ENCODE results near the gene KCNK6.
"Not testable (repeated sequence)": the region's sequence is repeated elsewhere in the genome, so short reads cannot be mapped to it uniquely, and the experiment has no call there.

The KCNK6 gene

DNA sequence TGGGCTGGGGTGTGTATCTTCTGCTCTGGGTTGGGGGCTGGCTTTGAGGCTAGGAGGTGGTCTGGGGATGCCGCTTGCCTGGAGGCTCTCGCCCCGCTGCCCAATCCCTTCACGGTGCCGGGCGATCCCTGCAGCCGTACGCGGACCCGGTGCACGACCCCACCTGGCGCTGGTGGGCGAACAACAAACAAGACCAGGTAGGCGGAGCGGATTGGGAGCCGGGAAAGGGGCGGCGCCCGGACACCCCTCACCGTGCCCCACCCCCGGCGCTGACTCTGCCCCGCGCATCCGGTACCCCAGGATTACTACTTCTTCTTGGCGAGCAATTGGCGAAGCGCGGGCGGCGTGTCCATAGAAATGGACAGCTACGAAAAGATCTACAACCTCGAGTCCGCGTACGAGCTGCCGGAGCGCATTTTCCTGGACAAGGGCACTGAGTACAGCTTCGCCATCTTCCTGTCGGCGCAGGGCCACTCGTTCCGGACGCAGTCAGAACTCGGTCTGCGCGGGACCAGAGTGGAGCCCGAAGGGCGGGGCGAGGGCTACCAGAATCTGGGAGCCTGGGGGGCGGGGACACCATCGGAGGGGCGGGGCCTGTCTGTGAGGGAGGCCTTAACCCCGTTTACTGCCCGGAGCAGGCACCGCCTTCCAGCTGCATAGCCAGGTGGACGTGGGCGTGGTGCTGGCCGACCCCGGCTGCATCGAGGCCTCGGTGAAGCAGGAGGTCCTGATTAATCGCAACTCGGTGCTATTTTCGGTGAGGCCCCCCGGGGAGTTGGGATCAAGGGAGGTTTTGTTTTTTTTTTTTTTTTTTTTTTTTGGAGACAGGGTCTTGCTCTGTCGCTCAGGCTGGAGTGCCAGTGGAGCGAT lies 42.7 kb downstream of the KCNK6 start:
- DNase-seq = peak; percentile 52

DNA sequence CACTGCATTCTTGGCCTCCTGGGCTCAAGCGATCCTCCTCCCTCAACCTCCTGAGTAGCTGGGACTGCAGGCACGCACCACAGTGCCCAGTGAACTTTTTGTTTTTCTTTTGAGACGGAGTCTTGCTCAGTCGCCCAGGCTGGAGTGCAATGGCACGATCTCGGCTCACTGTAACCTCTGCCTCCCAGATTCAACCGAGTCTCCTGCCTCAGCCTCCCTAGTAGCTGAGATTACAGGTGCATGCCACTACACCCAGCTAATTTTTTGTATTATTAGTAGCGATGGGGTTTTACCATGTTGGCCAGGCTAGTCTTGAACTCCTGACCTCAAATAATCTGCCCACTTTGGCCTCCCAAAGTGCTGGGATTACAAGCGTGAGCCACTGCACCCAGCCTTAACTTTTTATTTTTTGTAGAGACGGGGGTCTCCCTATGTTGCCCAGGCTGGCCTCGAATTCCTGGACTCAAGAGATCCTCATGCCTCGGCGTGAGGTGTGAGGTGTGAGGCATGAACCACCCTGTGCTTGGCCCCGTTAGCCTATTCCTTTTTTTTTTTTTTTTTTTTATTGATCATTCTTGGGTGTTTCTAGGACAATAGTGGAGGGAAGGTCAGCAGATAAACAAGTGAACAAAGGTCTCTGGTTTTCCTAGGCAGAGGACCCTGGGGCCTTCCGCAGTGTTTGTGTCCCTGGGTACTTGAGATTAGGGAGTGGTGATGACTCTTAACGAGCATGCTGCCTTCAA lies 43.5 kb downstream of the KCNK6 start:
- not testable (repeated sequence) for DNase-seq

- no peak for DNase-seq
These were observed 47.4 kb downstream of the KCNK6 start for GRCh38 chr19:38367041-38367440.

- DNase-seq = no peak
These were observed 49.9 kb downstream of the KCNK6 start for GRCh38 chr19:38369584-38369983.

DNA sequence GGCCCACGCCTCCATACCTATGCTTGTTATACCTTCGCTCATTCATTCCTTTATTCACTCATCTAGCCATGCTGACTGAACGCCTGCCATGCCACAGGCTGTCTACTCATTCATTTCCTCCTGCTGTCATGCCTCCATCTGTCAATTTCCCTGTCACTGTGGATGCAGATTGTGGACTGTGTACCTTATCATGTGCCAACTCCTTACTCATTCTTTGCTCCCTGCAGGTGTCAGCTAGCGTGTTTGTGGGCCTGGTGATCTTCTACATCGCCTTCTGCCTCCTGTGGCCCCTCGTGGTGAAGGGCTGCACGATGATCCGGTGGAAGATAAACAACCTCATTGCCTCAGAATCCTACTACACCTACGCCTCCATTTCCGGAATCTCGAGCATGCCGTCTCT lies 50.7 kb downstream of the KCNK6 start:
- peak; percentile 78 for DNase-seq

- no peak for DNase-seq
These were observed 51.4 kb downstream of the KCNK6 start for GRCh38 chr19:38371081-38371480.

- no peak for DNase-seq
These were observed 54.3 kb downstream of the KCNK6 start for GRCh38 chr19:38373907-38374331.

GRCh38 chr19:38374332-38375097 lies 54.9 kb downstream of the KCNK6 start, which contains the start of gene PSMD8:
TSS of gene PSMD8 (plus strand) at chr19:38374571. CDS start at chr19:38374602, 31 bp downstream.
- peak; percentile 99 for DNase-seq

GRCh38 chr19:38375098-38375493 lies 55.5 kb downstream of the KCNK6 start:
- no peak for DNase-seq

- DNase-seq = no peak
These were observed 56.1 kb downstream of the KCNK6 start for GRCh38 chr19:38375748-38376147.

DNA sequence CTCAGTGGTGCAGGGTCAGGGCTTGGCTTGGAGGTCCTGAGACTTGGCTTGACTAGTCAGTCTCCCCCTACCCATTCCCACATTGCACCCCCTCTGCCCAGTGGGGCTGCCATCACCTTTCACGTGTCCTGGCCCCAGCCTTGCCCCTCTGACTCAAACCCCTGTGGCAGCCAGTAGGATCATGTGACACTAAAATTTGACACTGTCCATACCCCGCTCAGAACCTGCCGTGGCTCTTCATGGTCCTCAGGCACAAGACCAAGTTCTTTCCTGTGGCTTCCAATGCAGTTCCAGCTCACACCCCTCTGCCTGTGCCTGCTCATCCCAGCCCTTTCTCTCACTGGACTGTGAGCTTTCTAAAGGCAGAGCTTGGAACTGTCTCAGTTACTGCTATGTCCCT lies 56.9 kb downstream of the KCNK6 start:
- DNase-seq = no peak

GRCh38 chr19:38377052-38377451 lies 57.4 kb downstream of the KCNK6 start:
- DNase-seq = no peak

DNA sequence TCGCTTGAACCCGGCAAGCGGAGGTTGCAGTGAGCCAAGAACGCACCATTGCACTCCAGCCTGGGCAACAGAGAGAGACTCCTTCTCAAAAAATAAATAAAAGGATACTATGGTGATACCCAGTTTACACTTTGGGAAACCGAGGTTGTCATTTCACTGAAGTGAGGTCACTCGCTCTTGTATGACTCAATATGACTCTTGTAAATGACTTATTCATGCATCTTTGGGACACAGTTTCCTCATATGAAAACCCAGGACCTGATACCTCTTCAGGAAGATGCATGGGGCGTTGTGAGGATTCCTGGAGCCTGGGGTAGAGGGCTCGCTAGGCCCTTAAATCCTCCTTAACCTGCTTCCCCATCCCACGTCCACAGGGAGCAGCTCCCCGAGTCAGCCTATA lies 59.2 kb downstream of the KCNK6 start:
- no peak for DNase-seq

DNA sequence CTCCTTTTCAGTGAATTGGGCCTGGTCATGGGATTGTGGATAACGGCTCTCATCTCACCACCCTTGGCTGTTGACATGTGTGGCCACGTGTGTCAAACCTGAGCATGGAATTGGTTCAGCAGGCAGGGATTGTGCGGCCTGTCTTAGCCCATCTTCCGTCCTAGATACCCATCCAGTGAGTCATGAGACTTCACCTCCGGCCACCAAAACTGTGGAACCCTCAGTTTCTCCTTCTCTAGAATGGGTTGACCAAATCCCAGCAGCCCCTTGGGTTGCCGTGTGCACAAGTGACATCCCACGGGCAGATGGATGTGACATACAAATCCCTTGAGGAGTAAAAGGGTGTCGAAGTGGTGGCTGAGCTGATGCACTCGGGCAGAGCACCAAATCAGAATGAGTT lies 61.5 kb downstream of the KCNK6 start:
- no peak for DNase-seq
